Fibroblast of pulmonary artery (primary cell): Measurements from ENCODE around the gene PCBP2.

ENCODE experiments used
- DNase-seq: peaks from one replicate; pipeline ENCODE4 v3.0.0-alpha.2; 2010; ENCODE audit warnings: low read depth
- H3K4me3 ChIP-seq: replicated peaks from 2 replicates; pipeline ENCODE4 v1.5.1; 2011; ENCODE audit warnings: low read depth, mild to moderate bottlenecking, control low read depth, low read length, moderate library complexity
- TF ChIP-seq, protein P1 (sequence below): IDR thresholded peaks from 2 replicates; pipeline ENCODE4 v1.5.1; 2011; ENCODE audit warnings: mild to moderate bottlenecking, control low read depth, low read length, inconsistent platforms; ENCODE audit errors: missing control alignments

The PCBP2 gene

DNA sequence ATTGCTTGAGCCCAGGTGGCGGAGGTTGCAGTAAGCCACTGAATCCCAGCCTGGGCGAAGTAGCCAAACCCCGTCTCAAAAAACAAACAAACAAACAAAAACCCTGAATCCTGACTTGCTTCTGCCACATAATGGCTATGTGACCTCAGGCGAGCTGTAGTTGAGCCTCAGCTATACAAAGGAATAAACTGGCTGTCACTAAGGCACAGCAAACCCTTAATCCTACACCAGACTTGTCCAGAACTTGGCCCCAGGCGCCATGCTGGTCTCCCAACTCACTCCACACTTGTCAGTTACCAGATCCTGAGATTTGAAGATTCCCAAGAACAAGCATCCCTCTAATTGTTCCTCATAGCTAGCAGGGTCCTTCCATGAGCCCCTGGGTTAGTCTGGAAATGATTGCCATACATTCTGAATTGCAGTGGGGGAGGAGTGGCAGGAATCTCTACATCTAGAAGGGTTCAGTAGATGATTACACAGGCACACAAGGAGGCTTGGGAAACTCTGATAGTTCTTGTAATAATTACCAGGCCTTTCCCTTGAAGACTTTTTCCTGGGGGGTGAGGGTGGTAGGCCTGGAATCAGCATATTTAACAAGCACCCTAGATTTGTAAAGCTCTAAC, 37.5 kb downstream of the PCBP2 start:
- TF ChIP-seq, protein P1, sequence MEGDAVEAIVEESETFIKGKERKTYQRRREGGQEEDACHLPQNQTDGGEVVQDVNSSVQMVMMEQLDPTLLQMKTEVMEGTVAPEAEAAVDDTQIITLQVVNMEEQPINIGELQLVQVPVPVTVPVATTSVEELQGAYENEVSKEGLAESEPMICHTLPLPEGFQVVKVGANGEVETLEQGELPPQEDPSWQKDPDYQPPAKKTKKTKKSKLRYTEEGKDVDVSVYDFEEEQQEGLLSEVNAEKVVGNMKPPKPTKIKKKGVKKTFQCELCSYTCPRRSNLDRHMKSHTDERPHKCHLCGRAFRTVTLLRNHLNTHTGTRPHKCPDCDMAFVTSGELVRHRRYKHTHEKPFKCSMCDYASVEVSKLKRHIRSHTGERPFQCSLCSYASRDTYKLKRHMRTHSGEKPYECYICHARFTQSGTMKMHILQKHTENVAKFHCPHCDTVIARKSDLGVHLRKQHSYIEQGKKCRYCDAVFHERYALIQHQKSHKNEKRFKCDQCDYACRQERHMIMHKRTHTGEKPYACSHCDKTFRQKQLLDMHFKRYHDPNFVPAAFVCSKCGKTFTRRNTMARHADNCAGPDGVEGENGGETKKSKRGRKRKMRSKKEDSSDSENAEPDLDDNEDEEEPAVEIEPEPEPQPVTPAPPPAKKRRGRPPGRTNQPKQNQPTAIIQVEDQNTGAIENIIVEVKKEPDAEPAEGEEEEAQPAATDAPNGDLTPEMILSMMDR, result no peak
- H3K4me3 ChIP-seq, result no peak overlapping the region
- DNase-seq, result no peak

DNA sequence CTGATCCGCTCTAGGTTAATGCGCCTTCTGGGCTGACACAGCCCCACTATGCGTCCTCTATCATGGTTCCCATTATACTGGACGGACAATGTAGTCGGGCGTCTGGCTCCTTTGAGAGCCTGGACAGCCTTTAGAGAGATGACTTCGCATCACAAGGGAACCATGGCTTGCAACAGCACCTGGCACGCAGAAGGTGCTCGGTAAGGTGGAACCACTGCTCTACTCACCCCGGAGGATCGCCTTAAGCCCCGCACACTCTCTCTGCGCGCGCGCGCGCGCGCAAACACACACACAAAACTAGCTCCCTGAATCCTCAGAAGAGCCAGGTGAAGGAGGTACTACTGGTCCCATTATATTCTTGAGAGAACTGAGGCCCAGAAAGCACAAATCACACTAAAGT, 40.3 kb downstream of the PCBP2 start:
- TF ChIP-seq, protein P1, result no peak
- DNase-seq, result no peak
- H3K4me3 ChIP-seq, result peak overlapping the region; percentile 54

DNA sequence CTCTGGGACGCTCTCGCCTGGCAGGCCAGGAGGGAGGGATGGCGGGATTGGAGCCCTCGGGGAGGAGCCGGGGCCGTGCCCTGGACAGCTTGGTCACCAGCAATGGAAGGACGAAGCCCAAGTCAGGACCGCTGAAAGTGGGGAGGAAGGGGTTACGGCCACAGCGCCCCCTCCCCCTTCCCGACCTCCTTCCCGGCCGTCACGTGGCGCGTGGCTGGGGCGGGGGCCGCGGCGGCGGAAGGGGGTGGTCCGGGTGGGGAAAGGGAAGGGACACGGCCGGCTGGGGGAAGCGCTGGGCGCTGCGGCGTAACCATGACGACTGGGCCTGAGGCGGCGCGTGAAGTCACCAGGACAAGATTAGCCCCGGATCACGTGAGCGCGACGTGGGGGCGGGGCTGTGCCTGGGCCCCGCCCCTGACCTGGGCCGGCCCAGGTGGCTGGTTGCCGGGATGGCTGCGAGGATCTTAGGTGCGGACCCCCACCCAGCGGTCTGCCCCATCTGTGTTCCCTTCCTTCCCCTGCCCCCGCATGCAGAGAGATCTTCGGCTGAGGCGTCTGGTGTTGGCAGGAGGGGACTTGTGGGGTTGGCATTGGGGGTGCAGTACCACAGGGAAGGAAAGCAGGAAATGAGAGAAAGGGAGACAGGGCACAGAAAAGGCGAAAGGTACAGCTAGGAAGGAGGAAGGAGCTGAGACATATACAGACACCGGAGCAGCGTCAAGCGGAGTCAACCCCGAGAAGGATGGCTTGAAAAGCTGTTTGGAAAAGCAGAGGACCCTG, 41.1 kb downstream of the PCBP2 start:
- peak; percentile 92 for DNase-seq
- TF ChIP-seq, protein P1, result no peak
- peak overlapping the region; percentile 54 for H3K4me3 ChIP-seq

DNA sequence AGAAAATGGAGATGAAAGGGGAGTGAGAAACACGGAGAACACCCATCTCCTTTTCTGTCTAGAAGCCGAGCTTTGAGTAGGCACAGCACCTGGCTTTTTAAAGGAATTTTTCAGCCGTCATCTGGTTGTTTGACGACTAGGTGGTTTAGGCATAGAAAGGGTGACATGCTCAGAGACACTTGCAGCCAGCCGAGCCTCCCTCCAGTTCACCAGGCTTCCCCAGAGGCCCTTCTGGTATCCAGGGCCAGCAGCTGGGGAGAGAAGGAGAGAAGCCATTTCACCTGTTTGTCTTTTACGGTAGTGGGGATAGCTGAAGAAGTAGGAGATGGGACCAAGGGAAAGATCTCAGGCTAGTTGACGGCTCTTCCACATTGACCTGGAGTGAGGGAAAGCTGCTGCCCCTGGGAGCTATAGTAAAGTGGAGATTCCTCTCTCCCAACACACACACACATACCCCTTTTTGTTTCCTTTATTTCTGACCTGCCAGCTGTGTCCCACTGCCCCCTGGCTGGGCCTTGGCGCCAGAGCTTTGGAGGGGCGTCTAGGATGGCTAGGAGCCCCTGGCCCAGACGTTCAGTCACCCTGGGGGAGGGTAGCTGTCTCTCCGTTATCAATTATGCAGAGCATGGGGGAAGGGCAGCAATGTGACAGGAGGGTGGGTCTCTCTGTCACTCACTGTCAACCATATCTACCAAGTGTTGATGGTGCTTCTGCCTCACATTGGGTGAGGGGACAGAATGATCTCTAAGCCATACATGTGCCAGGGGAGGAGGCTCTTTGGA, 41.9 kb downstream of the PCBP2 start:
- TF ChIP-seq, protein P1, result no peak
- peak overlapping the region; percentile 50 for H3K4me3 ChIP-seq
- no peak for DNase-seq

DNA sequence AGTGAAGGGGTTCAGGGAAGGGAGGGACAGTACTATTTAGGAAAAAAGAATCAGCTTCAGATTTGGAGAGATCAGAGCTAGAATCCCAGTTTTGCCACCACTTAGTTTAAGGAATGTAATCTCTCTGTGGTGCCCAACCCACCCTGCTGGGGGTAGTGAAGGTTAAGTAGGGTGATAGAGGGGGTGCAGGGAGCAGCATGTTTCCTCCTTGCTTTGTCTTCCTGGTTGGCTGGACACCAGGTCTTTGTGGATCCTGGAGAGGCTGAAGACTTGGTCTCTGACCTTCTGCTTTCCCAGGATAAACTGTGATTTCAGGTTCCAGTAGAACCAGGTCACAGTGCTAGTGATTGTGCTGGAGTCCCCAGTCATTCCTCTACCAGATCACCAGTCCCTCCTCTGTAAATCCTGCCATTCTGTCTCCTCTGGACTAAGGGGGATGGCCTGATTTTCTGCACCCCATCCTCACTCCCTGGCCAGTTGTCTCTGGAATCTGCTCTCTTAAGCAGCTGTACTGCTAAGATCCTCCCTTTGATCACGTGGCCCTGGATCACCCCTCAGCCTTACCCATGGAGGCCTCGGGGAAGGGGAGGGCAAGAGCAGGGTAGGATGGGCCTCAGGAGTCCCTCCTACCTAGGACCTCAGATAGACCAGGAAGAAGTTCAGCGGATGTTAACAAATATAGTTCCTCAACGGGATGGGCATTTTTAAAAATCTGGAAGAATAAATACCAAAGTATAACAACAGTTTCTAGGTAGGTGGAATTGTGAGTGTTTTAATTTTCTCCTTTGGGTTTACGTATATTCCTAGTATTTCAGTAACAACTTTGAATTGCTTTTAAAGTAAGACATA, 44.2 kb downstream of the PCBP2 start:
- peak; percentile 86 for DNase-seq
- TF ChIP-seq, protein P1, result no peak
- peak overlapping the region; percentile 36 for H3K4me3 ChIP-seq

DNA sequence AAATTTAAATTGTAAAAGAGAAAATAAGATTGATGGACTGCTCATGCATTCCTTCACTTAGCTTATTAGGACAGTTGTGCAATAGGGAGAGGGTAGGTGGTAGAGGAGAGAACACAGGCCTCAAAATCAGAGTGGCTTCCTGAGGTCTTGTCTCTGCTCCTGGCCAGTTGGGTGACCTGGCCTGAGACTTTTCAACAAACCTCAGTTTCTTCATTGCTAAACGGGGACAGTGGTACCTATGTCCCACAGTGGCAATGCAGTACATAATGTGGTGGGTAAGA, 44.8 kb downstream of the PCBP2 start:
- TF ChIP-seq, protein P1, result no peak
- peak overlapping the region; percentile 36 for H3K4me3 ChIP-seq
- DNase-seq, result no peak
